Lower lobe of right lung (tissue), 2 donors: Measurements from ENCODE around the gene VPS26A. TPM values are rescaled to one million over a fixed set of nuclear protein-coding genes. Genes with fewer than 3 reads are reported as not detected.
A peak's percentile ranks its signal among the peaks of the same experiment; 100 is the strongest.

ENCODE experiments used
- ATAC-seq, 2 donors: fragments of 200-7000 bp; cut with Tn5 transposase; one replicate each; pipeline ENCODE4 v1.9.1; 2020 to 2022; ENCODE audit warnings: mild to moderate bottlenecking in 2 of 2, moderate library complexity in 2 of 2
- DNase-seq: peaks from one replicate; pipeline ENCODE4 v3.0.0-alpha.2; 2020
- H3K27ac ChIP-seq: fragments of 200-600 bp; one replicate; pipeline ENCODE4 v1.8.0; 2022
- H3K27me3 ChIP-seq: fragments of 200-600 bp; one replicate; pipeline ENCODE4 v1.8.0; 2022; ENCODE audit warnings: low read depth
- H3K36me3 ChIP-seq: fragments of 200-600 bp; one replicate; pipeline ENCODE4 v1.8.0; 2022; ENCODE audit warnings: mild to moderate bottlenecking
- H3K4me1 ChIP-seq: fragments of 200-600 bp; one replicate; pipeline ENCODE4 v1.8.0; 2022
- H3K4me3 ChIP-seq: fragments of 200-600 bp; one replicate; pipeline ENCODE4 v1.8.0; 2022; ENCODE audit warnings: mild to moderate bottlenecking
- H3K9me3 ChIP-seq: fragments of 200-600 bp; one replicate; pipeline ENCODE4 v1.8.0; 2022
- intact Hi-C: fragments of 100-400 bp; cut with DNase I; formaldehyde crosslinking; loops from one replicate; pipeline ENCODE4 v1.11.0; 2022
- total RNA-seq: library from RNA; stranded (reverse); fragmentation: NEBNext Ultra II Directional; extraction: Animal tissue kit (Norgen Biotek cat#: 25700); gene quantifications from one replicate; pipeline ENCODE4 v1.2.1, GENCODE V29; 2021
- TF ChIP-seq, protein P1 (sequence below): fragments of 200-600 bp; IDR thresholded peaks from one replicate; pipeline ENCODE4 v1.8.0; 2022; ENCODE audit warnings: antibody characterized with exemption, mild to moderate bottlenecking
- donor health status: DM: no; HTN: yes; CAD: no; lungs with severe emphysema.

The VPS26A gene
- total RNA-seq, 1 donor from 2014 or later: 51.2 TPM

DNA sequence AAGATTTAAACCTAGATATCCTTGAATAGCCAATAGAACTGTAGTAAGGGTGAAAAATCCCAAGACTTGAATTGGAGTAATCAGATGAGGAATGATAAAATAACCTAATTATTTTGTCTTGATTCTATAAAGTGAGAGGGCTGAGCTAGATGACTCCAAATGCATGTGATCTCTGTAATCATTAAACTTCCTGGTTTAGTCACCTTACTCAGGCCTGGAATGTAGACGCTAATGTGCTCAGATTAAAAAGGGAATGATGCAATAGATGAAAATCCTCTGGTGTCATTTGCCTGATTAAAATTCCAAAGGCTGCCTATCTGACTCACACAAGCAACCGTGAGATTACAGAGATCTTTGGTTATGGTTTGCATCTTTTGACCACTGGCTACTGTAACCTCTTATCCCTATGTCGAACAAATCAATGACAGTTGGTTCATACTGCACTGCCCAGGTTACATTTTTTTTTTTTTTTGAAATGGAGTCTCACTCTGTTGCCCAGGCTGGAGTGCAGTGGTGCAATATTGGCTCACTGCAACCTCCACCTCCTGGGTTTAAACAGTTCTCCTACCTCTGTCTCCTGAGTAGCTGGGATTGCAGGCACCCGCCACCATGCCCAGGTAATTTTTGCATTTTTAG lies 93.3 kb downstream of the VPS26A start:
- no peaks in the 10 kb centered on the region for H3K36me3 ChIP-seq
- intact Hi-C loops: no loop called here
- DNase-seq (no peak), ATAC-seq (peak; percentile 59 to 62)
- TF ChIP-seq, protein P1, sequence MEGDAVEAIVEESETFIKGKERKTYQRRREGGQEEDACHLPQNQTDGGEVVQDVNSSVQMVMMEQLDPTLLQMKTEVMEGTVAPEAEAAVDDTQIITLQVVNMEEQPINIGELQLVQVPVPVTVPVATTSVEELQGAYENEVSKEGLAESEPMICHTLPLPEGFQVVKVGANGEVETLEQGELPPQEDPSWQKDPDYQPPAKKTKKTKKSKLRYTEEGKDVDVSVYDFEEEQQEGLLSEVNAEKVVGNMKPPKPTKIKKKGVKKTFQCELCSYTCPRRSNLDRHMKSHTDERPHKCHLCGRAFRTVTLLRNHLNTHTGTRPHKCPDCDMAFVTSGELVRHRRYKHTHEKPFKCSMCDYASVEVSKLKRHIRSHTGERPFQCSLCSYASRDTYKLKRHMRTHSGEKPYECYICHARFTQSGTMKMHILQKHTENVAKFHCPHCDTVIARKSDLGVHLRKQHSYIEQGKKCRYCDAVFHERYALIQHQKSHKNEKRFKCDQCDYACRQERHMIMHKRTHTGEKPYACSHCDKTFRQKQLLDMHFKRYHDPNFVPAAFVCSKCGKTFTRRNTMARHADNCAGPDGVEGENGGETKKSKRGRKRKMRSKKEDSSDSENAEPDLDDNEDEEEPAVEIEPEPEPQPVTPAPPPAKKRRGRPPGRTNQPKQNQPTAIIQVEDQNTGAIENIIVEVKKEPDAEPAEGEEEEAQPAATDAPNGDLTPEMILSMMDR: no peak
- peaks cover 22% of the 10 kb centered on the region for H3K4me1 ChIP-seq
- H3K27ac ChIP-seq: no peak overlapping the region
- H3K27me3 ChIP-seq: no peaks in the 10 kb centered on the region
- no peaks in the 10 kb centered on the region for H3K9me3 ChIP-seq
- no peak overlapping the region for H3K4me3 ChIP-seq

DNA sequence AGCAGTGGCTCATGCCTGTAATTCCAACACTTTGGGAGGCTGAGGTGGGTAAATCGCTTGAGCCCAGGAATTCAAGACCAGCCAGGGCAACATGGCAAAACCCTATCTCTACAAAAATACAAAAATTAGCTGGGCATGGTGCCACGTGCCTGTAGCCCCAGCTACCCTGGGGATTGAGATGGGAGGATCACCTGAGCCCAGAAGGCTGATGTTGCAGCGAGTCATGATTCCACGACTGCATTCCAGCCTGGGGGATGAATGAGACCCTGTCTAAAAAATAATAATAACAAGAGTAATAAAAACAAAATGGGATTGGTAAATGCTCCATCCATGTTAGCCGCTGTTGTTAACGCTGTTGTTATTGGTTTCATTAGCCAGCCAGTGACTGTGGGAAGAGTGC lies 94.9 kb downstream of the VPS26A start:
- no peak for DNase-seq
- no peak overlapping the region for H3K27ac ChIP-seq
- TF ChIP-seq, protein P1: no peak
- no peaks in the 10 kb centered on the region for H3K36me3 ChIP-seq
- no peak for ATAC-seq
- peaks cover 32% of the 10 kb centered on the region for H3K4me1 ChIP-seq
- H3K27me3 ChIP-seq: no peaks in the 10 kb centered on the region
- no peak overlapping the region for H3K4me3 ChIP-seq
- intact Hi-C loops: no loop called here
- no peaks in the 10 kb centered on the region for H3K9me3 ChIP-seq

DNA sequence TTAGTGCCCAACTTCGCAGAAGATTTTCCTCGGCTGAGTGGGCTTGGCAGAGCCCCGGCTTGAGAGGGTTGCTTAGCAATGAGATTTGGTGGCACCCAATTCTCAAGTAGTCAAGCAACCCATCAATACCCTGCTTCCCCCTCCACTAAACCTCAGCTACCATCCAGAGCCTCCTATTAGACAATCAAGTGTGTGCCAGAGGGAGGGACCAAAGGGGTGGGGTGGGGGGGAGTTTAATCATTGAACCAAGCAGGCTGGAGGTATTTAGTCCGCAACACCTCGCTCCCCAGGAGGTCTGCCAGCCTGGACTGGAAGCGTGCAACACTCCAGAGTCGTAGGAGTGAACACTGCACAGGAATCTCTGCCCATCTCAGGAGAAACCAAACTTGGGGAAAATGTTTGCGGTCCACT lies 96.1 kb downstream of the VPS26A start, which contains the start of gene HKDC1:
TSS of gene HKDC1 (plus strand) at position 292 of the 411 bp plus-strand sequence. CDS start at position 396, 104 bp downstream.
- no peak within 1 kb of the TSS for H3K4me3 ChIP-seq
- H3K4me1 ChIP-seq: peaks cover 30% of the 10 kb centered on the region
- intact Hi-C loops: no loop called here
- no peaks in the 10 kb centered on the region for H3K27me3 ChIP-seq
- DNase-seq: no peak
- no peaks in the 10 kb centered on the region for H3K9me3 ChIP-seq
- TF ChIP-seq, protein P1: no peak
- peak within 1 kb of the TSS; percentile 31 for H3K27ac ChIP-seq
- peak; percentile 57 to 61 for ATAC-seq
- no peaks in the 10 kb centered on the region for H3K36me3 ChIP-seq

DNA sequence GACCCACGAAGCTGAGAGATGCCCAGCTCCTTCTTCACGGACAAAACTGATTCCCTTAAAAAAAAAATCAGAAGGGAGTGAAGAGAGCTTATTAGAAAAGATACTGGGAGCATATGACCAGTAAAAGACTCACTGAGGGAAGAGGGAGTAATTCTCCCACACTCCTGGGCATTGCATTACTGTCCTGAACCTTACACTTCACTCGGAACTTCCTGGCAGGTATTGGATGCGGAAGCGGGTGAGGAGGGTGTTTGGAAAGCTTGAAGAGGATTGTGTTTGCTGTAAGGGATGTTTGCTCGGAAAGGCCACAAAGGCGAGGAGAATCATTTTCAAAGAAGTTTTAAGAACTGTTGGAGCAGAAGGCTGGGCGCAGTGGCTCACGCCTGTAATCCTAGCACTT lies 96.5 kb downstream of the VPS26A start:
- H3K4me3 ChIP-seq: no peak overlapping the region
- H3K27ac ChIP-seq: peak overlapping the region; percentile 31
- H3K27me3 ChIP-seq: no peaks in the 10 kb centered on the region
- intact Hi-C loops: no loop called here
- ATAC-seq: peak; percentile 73 to 76
- no peak for DNase-seq
- H3K4me1 ChIP-seq: peaks cover 26% of the 10 kb centered on the region
- TF ChIP-seq, protein P1: no peak
- no peaks in the 10 kb centered on the region for H3K36me3 ChIP-seq
- H3K9me3 ChIP-seq: no peaks in the 10 kb centered on the region

Other genes starting within 250 kb of the VPS26A start
- gene DDX50, start 222.9 kb upstream of the VPS26A start, total RNA-seq: 29.3 TPM
- gene DDX21, start 168.0 kb upstream of the VPS26A start, total RNA-seq: 43.4 TPM
- gene KIFBP, start 135.4 kb upstream of the VPS26A start, total RNA-seq: 20.6 TPM
- gene SRGN, start 36.1 kb upstream of the VPS26A start, total RNA-seq: 232 TPM
- 20.5 TPM for gene SUPV3L1, start 56.1 kb downstream of the VPS26A start, total RNA-seq
- 5.9 TPM for gene HKDC1, start 96.2 kb downstream of the VPS26A start, total RNA-seq
- gene HK1, start 154.3 kb downstream of the VPS26A start, total RNA-seq: 85.1 TPM